ENCODE results near the gene SOX2.

Gene SOX2

DNA sequence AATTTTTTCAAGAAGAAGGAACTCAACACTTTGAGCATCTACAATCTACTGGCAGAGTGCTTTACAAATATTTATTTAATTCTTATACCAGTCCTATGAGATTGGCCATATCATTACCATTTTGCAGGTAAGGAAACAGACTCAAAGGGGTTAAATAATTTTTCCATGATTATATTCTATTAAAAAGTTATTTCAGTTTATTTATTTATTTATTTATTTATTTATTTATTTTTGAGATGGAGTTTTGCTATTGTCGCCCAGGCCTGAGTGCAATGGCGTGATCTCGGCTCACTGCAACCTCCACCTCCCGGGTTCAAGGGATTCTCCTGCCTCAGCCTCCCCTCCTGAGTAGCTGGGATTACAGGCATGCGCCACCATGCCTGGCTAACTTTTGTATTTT is 52.3 kb downstream of the SOX2 start:
- peak; percentile 19 for DNase-seq
